ENCODE results near the gene ITGAD. TPM values are rescaled to one million over a fixed set of nuclear protein-coding genes. Genes with fewer than 3 reads are reported as not detected.

ITGAD gene
- total RNA-seq, 2 donors from 2014 or later, result 0.14 TPM; not detected in 1

DNA sequence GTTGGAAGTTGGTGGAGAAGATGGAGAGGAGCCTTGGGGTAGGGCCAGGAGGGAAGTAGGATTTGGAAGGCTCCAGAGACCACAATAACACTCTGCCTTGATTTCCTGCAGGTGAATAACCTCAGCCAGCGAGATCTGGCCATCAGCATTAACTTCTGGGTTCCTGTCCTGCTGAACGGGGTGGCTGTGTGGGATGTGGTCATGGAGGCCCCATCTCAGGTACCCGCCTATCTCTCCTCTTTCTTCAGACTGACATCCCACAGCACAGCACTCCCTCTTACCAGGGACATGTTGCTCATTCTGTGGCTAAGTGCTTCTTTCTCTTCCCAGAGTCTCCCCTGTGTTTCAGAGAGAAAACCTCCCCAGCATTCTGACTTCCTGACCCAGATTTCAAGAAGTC is 30.1 kb downstream of the ITGAD start:
- Histone ChIP-seq H3K4me3 (no peak overlapping the region), H3K36me3 (no peaks in the 10 kb centered on the region), H3K27me3 (replicated peaks; ENCODE audit: insufficient read depth) (no peaks in the 10 kb centered on the region), H3K4me1 (ENCODE audit: control insufficient read depth in 1 of 2, low read depth in 2 of 2) (peaks cover 0 to 9% of the 10 kb centered on the region in 2 donors), H3K9me3 (no peaks in the 10 kb centered on the region), H3K27ac (no peak overlapping the region)
- ATAC-seq (ENCODE audit: insufficient number of reproducible peaks, low FRiP score, low read depth) (no peak), DNase-seq (ENCODE audit: low spot score) (no peak)
- TF ChIP-seq, protein P1, sequence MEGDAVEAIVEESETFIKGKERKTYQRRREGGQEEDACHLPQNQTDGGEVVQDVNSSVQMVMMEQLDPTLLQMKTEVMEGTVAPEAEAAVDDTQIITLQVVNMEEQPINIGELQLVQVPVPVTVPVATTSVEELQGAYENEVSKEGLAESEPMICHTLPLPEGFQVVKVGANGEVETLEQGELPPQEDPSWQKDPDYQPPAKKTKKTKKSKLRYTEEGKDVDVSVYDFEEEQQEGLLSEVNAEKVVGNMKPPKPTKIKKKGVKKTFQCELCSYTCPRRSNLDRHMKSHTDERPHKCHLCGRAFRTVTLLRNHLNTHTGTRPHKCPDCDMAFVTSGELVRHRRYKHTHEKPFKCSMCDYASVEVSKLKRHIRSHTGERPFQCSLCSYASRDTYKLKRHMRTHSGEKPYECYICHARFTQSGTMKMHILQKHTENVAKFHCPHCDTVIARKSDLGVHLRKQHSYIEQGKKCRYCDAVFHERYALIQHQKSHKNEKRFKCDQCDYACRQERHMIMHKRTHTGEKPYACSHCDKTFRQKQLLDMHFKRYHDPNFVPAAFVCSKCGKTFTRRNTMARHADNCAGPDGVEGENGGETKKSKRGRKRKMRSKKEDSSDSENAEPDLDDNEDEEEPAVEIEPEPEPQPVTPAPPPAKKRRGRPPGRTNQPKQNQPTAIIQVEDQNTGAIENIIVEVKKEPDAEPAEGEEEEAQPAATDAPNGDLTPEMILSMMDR (IDR thresholded peaks at IDR 0.05), result no peak

DNA sequence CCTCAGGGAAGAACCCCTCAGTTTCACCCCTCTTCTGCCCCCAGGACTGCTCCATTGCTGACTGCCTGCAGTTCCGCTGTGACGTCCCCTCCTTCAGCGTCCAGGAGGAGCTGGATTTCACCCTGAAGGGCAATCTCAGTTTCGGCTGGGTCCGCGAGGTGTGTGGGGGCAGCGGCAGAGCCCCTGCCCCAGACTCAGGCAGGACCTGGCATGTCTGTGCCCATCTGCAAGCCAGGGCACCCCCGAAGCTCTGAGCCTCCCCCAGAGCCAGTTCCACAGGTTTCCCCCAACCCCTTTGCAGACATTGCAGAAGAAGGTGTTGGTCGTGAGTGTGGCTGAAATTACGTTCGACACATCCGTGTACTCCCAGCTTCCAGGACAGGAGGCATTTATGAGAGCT is 30.7 kb downstream of the ITGAD start:
- ATAC-seq (ENCODE audit: insufficient number of reproducible peaks, low FRiP score, low read depth) (no peak), DNase-seq (ENCODE audit: low spot score) (no peak)
- TF ChIP-seq, protein P1 (IDR thresholded peaks at IDR 0.05), result no peak
- peaks cover 0 to 10% of the 10 kb centered on the region in 2 donors for H3K4me1 ChIP-seq (ENCODE audit: control insufficient read depth in 1 of 2, low read depth in 2 of 2)
- H3K36me3 ChIP-seq, result no peaks in the 10 kb centered on the region
- H3K27me3 ChIP-seq (replicated peaks; ENCODE audit: insufficient read depth), result no peaks in the 10 kb centered on the region
- no peaks in the 10 kb centered on the region for H3K9me3 ChIP-seq
- no peak overlapping the region for H3K4me3 ChIP-seq
- no peak overlapping the region for H3K27ac ChIP-seq

DNA sequence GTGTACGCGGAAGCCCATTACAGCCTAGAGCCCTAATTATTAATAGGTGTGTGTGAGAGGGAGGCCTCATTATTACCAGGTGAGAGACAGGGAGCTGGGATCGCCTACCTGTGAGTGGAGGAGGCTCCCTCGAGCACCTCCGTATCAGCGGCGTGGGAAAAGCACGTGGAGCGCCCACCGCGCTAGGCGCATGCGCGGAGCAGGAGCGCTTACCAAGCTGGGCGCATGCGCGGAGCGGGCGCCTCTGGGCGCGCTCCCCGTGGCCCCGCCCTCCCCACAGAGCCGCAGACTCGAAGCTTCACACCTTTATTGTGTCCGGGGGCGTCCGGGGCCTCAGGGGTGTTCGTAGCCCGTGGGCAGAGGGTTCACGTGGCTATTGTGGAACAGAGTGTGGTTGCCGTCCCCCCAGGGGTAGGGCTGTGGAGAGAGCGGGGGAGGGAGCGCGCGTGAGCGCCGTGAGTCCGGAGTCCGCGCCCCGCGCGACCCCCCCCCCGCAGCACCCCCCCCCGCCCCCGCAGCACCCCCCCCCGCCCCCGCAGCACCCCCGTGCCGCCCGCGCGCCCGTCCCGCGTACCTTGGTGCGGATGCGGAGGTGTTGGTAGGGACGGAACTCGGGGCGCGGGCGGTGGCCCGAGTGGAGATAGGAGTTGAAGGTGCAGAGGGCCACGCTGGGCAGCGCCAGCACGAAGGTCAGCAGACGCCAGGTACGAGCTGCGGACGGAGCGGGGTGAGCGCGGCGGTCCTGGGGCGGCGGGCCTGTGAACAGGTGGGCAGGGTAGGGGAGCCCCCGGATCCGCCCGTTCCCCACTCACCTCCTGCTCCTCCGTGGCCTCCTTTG is 34.5 kb downstream of the ITGAD start:
- Histone ChIP-seq H3K36me3 (no peaks in the 10 kb centered on the region), H3K27me3 (replicated peaks; ENCODE audit: insufficient read depth) (no peaks in the 10 kb centered on the region), H3K9me3 (no peaks in the 10 kb centered on the region), H3K27ac (peak overlapping the region in 1 of 2 donors; percentile 11), H3K4me3 (peak overlapping the region; percentile 65), H3K4me1 (ENCODE audit: control insufficient read depth in 1 of 2, low read depth in 2 of 2) (peaks cover 0 to 10% of the 10 kb centered on the region in 2 donors)
- DNase-seq (ENCODE audit: low spot score), result no peak
- TF ChIP-seq, protein P1 (IDR thresholded peaks at IDR 0.05), result no peak
- ATAC-seq (ENCODE audit: insufficient number of reproducible peaks, low FRiP score, low read depth), result no peak

DNA sequence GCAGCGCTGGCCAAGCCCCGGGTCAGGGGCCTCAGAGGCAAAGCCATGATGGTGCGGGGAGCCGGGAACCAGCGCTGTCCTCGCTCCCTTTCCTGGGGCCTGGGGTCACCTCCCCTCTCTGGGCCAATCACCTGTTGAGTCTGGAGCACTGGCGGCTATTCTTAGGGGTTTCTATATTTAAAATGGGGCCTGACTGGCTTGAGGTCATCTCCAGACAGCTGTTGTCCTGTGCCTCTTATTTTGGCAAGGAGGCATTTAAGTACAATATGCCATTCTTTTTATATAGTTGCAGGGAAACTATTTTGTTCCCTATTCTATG is 35.1 kb downstream of the ITGAD start, which contains the start of gene COX6A2:
TSS of gene COX6A2 (minus strand) at position 82 of the 319 bp plus-strand sequence. CDS start at position 47, 35 bp downstream.
- DNase-seq (ENCODE audit: low spot score) (no peak), ATAC-seq (ENCODE audit: insufficient number of reproducible peaks, low FRiP score, low read depth) (no peak)
- Histone ChIP-seq H3K9me3 (no peaks in the 10 kb centered on the region), H3K27ac (peak within 1 kb of the TSS in 1 of 2 donors; percentile 11), H3K36me3 (no peaks in the 10 kb centered on the region), H3K4me3 (peak within 1 kb of the TSS; percentile 65), H3K27me3 (replicated peaks; ENCODE audit: insufficient read depth) (no peaks in the 10 kb centered on the region), H3K4me1 (ENCODE audit: control insufficient read depth in 1 of 2, low read depth in 2 of 2) (peaks cover 0 to 10% of the 10 kb centered on the region in 2 donors)
- TF ChIP-seq, protein P1 (IDR thresholded peaks at IDR 0.05), result no peak

DNA sequence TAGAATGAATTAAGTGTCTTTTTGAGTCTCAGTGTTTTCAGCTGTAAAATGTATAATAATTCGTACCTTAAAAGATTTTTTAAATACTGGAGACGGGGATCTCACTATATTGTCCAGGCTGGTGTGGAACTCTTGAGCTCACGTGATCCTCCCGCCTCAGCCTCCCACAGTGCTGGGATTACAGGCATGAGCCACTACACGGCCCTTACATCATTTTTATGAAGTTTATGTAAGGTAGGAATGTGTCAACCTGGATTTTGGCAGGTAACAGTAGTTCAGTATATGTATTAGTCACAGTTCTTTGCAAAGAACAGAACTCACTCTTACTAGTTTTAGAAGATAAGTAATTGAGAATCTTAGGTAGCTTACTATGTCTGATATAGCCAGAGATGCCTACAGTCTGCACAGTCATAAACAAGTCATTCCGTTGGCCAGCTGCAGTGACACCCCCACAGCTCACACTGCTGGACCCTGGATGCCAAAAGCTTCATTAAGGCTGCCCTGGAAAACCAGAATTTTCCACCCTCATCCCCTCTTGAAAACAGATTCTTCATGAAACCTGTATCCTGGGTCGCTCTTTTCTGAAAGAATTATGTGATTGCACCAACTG is 35.6 kb downstream of the ITGAD start:
- TF ChIP-seq, protein P1 (IDR thresholded peaks at IDR 0.05), result no peak

More for the DNA sequence above, 35.6 kb downstream of the ITGAD start:
- H3K4me1 ChIP-seq (ENCODE audit: control insufficient read depth in 1 of 2, low read depth in 2 of 2), result peaks cover 0 to 10% of the 10 kb centered on the region in 2 donors
- H3K4me3 ChIP-seq, result no peak overlapping the region
- DNase-seq (ENCODE audit: low spot score), result no peak
- no peaks in the 10 kb centered on the region for H3K27me3 ChIP-seq (replicated peaks; ENCODE audit: insufficient read depth)
- no peak overlapping the region for H3K27ac ChIP-seq
- no peaks in the 10 kb centered on the region for H3K36me3 ChIP-seq
- H3K9me3 ChIP-seq, result no peaks in the 10 kb centered on the region
- ATAC-seq (ENCODE audit: insufficient number of reproducible peaks, low FRiP score, low read depth), result no peak

All from thoracic aorta (tissue), 2 donors.